ENCODE data around the gene DPP6. TPM values are rescaled to one million over a fixed set of nuclear protein-coding genes. Genes with fewer than 3 reads are reported as not detected.
"Not testable (repeated sequence)": the region's sequence is repeated elsewhere in the genome, so short reads cannot be mapped to it uniquely, and the experiment has no call there.

DPP6 gene
- total RNA-seq, 2 donors from 2014 or later, result 0.99 to 1.8 TPM

GRCh38 chr7:154129142-154129541, 76.9 kb downstream of the DPP6 start:
- H3K4me1 ChIP-seq; H3K4me3 ChIP-seq; ATAC-seq; intact Hi-C loops (cut with DNase I); H3K36me3 ChIP-seq (replicated peaks in 1 of 2; ENCODE audit: insufficient read depth in 1 of 2, low read depth in 2 of 2); H3K9me3 ChIP-seq; DNase-seq; H3K27me3 ChIP-seq; H3K27ac ChIP-seq: not testable (repeated sequence)
- 26 to 33% methylated on average over 5 of the region's 5 CpGs for WGBS, 2 donors

GRCh38 chr7:154132617-154133016, 80.4 kb downstream of the DPP6 start:
- intact Hi-C loops (cut with DNase I); H3K36me3 ChIP-seq (replicated peaks in 1 of 2; ENCODE audit: insufficient read depth in 1 of 2, low read depth in 2 of 2); ATAC-seq; DNase-seq; H3K27me3 ChIP-seq; H3K4me3 ChIP-seq; H3K9me3 ChIP-seq; H3K4me1 ChIP-seq; H3K27ac ChIP-seq: not testable (repeated sequence)
- WGBS, 2 donors, result 59 to 82% methylated on average over 4 of the region's 4 CpGs

- intact Hi-C loops (cut with DNase I); H3K27ac ChIP-seq; H3K4me1 ChIP-seq; DNase-seq; H3K9me3 ChIP-seq; ATAC-seq; H3K27me3 ChIP-seq; H3K4me3 ChIP-seq; H3K36me3 ChIP-seq (replicated peaks in 1 of 2; ENCODE audit: insufficient read depth in 1 of 2, low read depth in 2 of 2): not testable (repeated sequence)
- 86 to 93% methylated on average over 2 to 5 of the region's 7 CpGs for WGBS, 2 donors
These were observed 81.6 kb downstream of the DPP6 start for GRCh38 chr7:154133703-154134277.

GRCh38 chr7:154134698-154135097, 82.5 kb downstream of the DPP6 start:
- H3K4me3 ChIP-seq; intact Hi-C loops (cut with DNase I); H3K36me3 ChIP-seq (replicated peaks in 1 of 2; ENCODE audit: insufficient read depth in 1 of 2, low read depth in 2 of 2); H3K27ac ChIP-seq; DNase-seq; H3K9me3 ChIP-seq; ATAC-seq; H3K4me1 ChIP-seq; H3K27me3 ChIP-seq: not testable (repeated sequence)
- WGBS, 2 donors, result 80% methylated on average over 1 of the region's 1 CpG; no CpG with 5 or more reads in 1 of the 2 donors

GRCh38 chr7:154135646-154136045, 83.4 kb downstream of the DPP6 start:
- H3K27ac ChIP-seq; H3K4me1 ChIP-seq; DNase-seq; H3K36me3 ChIP-seq (replicated peaks in 1 of 2; ENCODE audit: insufficient read depth in 1 of 2, low read depth in 2 of 2); H3K9me3 ChIP-seq; H3K4me3 ChIP-seq; H3K27me3 ChIP-seq; ATAC-seq; intact Hi-C loops (cut with DNase I): not testable (repeated sequence)

- H3K9me3 ChIP-seq; intact Hi-C loops (cut with DNase I); H3K36me3 ChIP-seq (replicated peaks in 1 of 2; ENCODE audit: insufficient read depth in 1 of 2, low read depth in 2 of 2); ATAC-seq; H3K4me3 ChIP-seq; H3K27ac ChIP-seq; DNase-seq; H3K4me1 ChIP-seq; H3K27me3 ChIP-seq: not testable (repeated sequence)
- 56 to 67% methylated on average over 4 of the region's 9 CpGs for WGBS, 2 donors
These were observed 93.9 kb downstream of the DPP6 start for GRCh38 chr7:154145922-154146706.

GRCh38 chr7:154146707-154147038, 94.5 kb downstream of the DPP6 start:
- H3K9me3 ChIP-seq; H3K27me3 ChIP-seq; ATAC-seq; intact Hi-C loops (cut with DNase I); H3K27ac ChIP-seq; H3K36me3 ChIP-seq (replicated peaks in 1 of 2; ENCODE audit: insufficient read depth in 1 of 2, low read depth in 2 of 2); DNase-seq; H3K4me3 ChIP-seq; H3K4me1 ChIP-seq: not testable (repeated sequence)
- 69 to 80% methylated on average over 1 to 2 of the region's 8 CpGs for WGBS, 2 donors

- H3K27me3 ChIP-seq; ATAC-seq; H3K27ac ChIP-seq; intact Hi-C loops (cut with DNase I); H3K9me3 ChIP-seq; H3K36me3 ChIP-seq (replicated peaks in 1 of 2; ENCODE audit: insufficient read depth in 1 of 2, low read depth in 2 of 2); H3K4me1 ChIP-seq; DNase-seq; H3K4me3 ChIP-seq: not testable (repeated sequence)
- 70 to 76% methylated on average over 9 of the region's 10 CpGs for WGBS, 2 donors
These were observed 96.8 kb downstream of the DPP6 start for GRCh38 chr7:154148791-154149516.

- DNase-seq; H3K27ac ChIP-seq; intact Hi-C loops (cut with DNase I); H3K9me3 ChIP-seq; H3K4me1 ChIP-seq; H3K36me3 ChIP-seq (replicated peaks in 1 of 2; ENCODE audit: insufficient read depth in 1 of 2, low read depth in 2 of 2); H3K4me3 ChIP-seq; ATAC-seq; H3K27me3 ChIP-seq: not testable (repeated sequence)
- WGBS, 2 donors, result 81 to 85% methylated on average over 9 of the region's 9 CpGs
These were observed 98.5 kb downstream of the DPP6 start for GRCh38 chr7:154150656-154151055.

GRCh38 chr7:154151306-154151705, 99.1 kb downstream of the DPP6 start:
- H3K27me3 ChIP-seq; H3K9me3 ChIP-seq; DNase-seq; H3K36me3 ChIP-seq (replicated peaks in 1 of 2; ENCODE audit: insufficient read depth in 1 of 2, low read depth in 2 of 2); H3K4me3 ChIP-seq; H3K4me1 ChIP-seq; ATAC-seq; intact Hi-C loops (cut with DNase I); H3K27ac ChIP-seq: not testable (repeated sequence)
- 81 to 85% methylated on average over 5 to 9 of the region's 11 CpGs for WGBS, 2 donors

GRCh38 chr7:154155928-154156327, 103.7 kb downstream of the DPP6 start:
- intact Hi-C loops (cut with DNase I), result not testable (repeated sequence)

GRCh38 chr7:154162921-154163320, 110.7 kb downstream of the DPP6 start:
- intact Hi-C loops (cut with DNase I); H3K36me3 ChIP-seq (replicated peaks in 1 of 2; ENCODE audit: insufficient read depth in 1 of 2, low read depth in 2 of 2); H3K4me1 ChIP-seq; DNase-seq; H3K27me3 ChIP-seq; H3K27ac ChIP-seq; H3K4me3 ChIP-seq; ATAC-seq; H3K9me3 ChIP-seq: not testable (repeated sequence)
- 79 to 80% methylated on average over 4 to 5 of the region's 6 CpGs for WGBS, 2 donors

More at GRCh38 chr7:154155928-154156327, 103.7 kb downstream of the DPP6 start:
- not testable (repeated sequence) for H3K4me1 ChIP-seq; H3K4me3 ChIP-seq; H3K36me3 ChIP-seq (replicated peaks in 1 of 2; ENCODE audit: insufficient read depth in 1 of 2, low read depth in 2 of 2); H3K9me3 ChIP-seq; ATAC-seq; H3K27ac ChIP-seq; H3K27me3 ChIP-seq; DNase-seq
- WGBS, 2 donors, result 58 to 80% methylated on average over 1 to 2 of the region's 3 CpGs
